ENCODE results near the gene CAPN14. TPM values are rescaled to one million over a fixed set of nuclear protein-coding genes. Genes with fewer than 3 reads are reported as not detected.

Gene CAPN14
- total and polyA plus RNA-seq, 2 experiments from 2014 or later = 0.39 TPM; not detected in 1

DNA sequence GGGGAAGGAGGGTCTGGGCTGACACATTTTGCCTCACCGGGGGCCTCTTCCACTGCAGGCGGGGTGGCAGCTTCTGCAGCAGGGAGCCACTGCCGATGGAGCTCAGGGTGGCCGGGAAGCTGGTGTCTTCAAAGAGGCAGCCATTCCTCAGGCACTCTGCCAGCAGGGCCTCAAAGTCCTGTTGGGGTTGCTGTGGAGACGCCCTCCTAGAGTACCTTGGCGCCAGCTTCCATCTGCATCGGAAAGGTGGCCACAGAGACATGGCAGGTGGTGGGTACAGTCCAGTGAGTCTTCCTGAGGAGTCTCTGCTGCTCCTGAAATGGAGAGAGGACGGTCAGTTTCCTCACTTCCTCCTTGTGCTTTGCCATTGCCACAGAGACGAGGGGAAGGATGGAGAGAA, 12.1 kb downstream of the CAPN14 start:
- no peaks in the 10 kb centered on the region for H3K27me3 ChIP-seq
- TF ChIP-seq, protein P1, sequence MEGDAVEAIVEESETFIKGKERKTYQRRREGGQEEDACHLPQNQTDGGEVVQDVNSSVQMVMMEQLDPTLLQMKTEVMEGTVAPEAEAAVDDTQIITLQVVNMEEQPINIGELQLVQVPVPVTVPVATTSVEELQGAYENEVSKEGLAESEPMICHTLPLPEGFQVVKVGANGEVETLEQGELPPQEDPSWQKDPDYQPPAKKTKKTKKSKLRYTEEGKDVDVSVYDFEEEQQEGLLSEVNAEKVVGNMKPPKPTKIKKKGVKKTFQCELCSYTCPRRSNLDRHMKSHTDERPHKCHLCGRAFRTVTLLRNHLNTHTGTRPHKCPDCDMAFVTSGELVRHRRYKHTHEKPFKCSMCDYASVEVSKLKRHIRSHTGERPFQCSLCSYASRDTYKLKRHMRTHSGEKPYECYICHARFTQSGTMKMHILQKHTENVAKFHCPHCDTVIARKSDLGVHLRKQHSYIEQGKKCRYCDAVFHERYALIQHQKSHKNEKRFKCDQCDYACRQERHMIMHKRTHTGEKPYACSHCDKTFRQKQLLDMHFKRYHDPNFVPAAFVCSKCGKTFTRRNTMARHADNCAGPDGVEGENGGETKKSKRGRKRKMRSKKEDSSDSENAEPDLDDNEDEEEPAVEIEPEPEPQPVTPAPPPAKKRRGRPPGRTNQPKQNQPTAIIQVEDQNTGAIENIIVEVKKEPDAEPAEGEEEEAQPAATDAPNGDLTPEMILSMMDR (IDR thresholded peaks at IDR 0.05; ENCODE audit: low read depth, low read length) = no peak
- no peaks in the 10 kb centered on the region for H3K9me3 ChIP-seq (ENCODE audit: low read depth)
- H3K36me3 ChIP-seq = no peaks in the 10 kb centered on the region
- peaks cover 4% of the 10 kb centered on the region for H3K4me1 ChIP-seq (ENCODE audit: low read depth)
- no peak for DNase-seq (ENCODE audit: low read depth in 1 of 2, low spot score in 1 of 2)
- no peak overlapping the region for H3K4me3 ChIP-seq
- no peak overlapping the region for H3K27ac ChIP-seq

DNA sequence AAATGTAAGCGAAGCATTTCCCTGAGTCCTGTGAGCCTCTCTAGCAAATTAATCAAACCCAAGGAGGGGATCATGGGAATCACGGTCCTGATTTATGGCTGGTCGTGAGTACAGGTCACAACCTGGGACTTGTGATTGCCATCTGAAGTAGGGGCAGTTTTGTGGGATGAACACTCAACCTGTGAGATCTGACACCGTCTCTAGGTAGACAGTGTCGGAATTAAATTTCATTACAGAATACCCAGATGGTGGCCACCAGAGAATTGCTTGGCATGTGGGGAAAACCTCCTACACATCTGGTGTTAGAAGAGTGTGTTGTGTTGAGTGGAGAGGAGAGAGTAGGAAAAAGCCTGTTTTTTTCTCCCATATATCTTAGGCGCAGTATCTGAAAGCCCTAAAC, 12.5 kb downstream of the CAPN14 start:
- Histone ChIP-seq H3K4me1 (ENCODE audit: low read depth) (peaks cover 4% of the 10 kb centered on the region), H3K4me3 (no peak overlapping the region), H3K9me3 (ENCODE audit: low read depth) (no peaks in the 10 kb centered on the region), H3K27ac (no peak overlapping the region), H3K36me3 (no peaks in the 10 kb centered on the region), H3K27me3 (no peaks in the 10 kb centered on the region)
- no peak for DNase-seq (ENCODE audit: low read depth in 1 of 2, low spot score in 1 of 2)
- TF ChIP-seq, protein P1 (IDR thresholded peaks at IDR 0.05; ENCODE audit: low read depth, low read length) = no peak

DNA sequence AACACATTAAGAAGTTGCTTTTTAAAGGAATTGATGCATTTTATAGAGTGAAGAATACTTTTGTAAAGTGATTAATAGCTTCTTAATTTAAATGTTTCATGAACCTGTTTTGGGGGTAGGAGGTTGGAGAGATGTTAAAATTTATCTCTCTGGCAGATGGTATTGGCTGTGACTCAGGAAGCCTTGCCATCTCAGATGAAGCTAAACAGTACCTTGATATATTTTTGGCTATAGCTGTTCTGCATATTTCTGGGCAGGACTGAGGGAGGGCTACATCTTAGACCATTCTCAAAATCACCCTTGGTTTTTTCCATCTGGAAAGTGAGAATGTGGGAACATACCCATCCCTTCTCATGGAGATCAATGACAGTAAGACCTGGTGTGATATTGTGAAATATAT, 13.4 kb downstream of the CAPN14 start:
- H3K27ac ChIP-seq = no peak overlapping the region
- DNase-seq (ENCODE audit: low read depth in 1 of 2, low spot score in 1 of 2) = no peak
- TF ChIP-seq, protein P1 (IDR thresholded peaks at IDR 0.05; ENCODE audit: low read depth, low read length) = no peak
- no peaks in the 10 kb centered on the region for H3K36me3 ChIP-seq
- H3K9me3 ChIP-seq (ENCODE audit: low read depth) = no peaks in the 10 kb centered on the region
- H3K27me3 ChIP-seq = no peaks in the 10 kb centered on the region
- no peak overlapping the region for H3K4me3 ChIP-seq
- H3K4me1 ChIP-seq (ENCODE audit: low read depth) = peaks cover 4% of the 10 kb centered on the region

DNA sequence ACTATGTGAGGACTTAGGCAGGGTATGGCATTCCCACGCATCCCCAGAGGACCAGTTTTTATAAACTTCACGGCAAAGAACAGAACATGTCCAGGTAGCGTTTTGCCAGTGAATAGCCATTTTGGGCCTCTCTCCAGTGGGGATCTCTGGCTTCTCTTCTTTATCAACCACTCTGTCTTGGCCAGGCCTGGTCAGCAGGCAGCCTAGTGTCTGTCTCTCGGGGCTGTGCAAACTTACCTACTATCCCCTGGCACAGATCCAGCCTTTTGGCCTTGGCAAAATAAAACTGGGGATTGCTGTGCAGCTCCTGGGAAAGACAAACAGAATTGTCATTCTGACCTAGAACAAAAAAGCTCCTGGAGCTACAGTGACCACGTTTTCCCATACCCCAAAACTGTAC, 14.5 kb downstream of the CAPN14 start:
- H3K4me1 ChIP-seq (ENCODE audit: low read depth) = no peaks in the 10 kb centered on the region
- no peaks in the 10 kb centered on the region for H3K9me3 ChIP-seq (ENCODE audit: low read depth)
- no peak overlapping the region for H3K27ac ChIP-seq
- H3K4me3 ChIP-seq = no peak overlapping the region
- no peaks in the 10 kb centered on the region for H3K27me3 ChIP-seq
- no peak for DNase-seq (ENCODE audit: low read depth in 1 of 2, low spot score in 1 of 2)
- no peaks in the 10 kb centered on the region for H3K36me3 ChIP-seq
- TF ChIP-seq, protein P1 (IDR thresholded peaks at IDR 0.05; ENCODE audit: low read depth, low read length) = no peak

DNA sequence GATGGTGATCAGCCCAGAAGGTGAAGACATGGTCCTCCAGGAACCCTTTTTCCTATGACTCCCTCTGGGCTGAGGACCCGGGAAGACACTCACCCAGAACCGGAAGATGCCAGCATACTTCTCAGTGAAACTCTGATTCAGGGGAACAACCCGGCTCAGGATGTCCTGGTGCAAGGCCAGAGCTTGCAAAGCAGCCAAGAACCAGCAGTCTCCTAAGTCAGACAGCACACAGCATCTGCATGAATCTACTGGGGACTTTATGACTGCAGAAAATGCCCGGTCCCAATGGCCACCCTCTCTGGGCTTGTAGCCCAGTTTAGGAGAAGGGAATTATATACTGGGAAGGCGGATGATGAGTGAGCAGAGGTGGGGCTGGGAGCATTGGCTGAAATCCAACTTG, 15.3 kb downstream of the CAPN14 start:
- Histone ChIP-seq H3K4me3 (no peak overlapping the region), H3K4me1 (ENCODE audit: low read depth) (no peaks in the 10 kb centered on the region), H3K36me3 (no peaks in the 10 kb centered on the region), H3K9me3 (ENCODE audit: low read depth) (no peaks in the 10 kb centered on the region), H3K27me3 (no peaks in the 10 kb centered on the region), H3K27ac (no peak overlapping the region)
- TF ChIP-seq, protein P1 (IDR thresholded peaks at IDR 0.05; ENCODE audit: low read depth, low read length) = no peak
- no peak for DNase-seq (ENCODE audit: low read depth in 1 of 2, low spot score in 1 of 2)

DNA sequence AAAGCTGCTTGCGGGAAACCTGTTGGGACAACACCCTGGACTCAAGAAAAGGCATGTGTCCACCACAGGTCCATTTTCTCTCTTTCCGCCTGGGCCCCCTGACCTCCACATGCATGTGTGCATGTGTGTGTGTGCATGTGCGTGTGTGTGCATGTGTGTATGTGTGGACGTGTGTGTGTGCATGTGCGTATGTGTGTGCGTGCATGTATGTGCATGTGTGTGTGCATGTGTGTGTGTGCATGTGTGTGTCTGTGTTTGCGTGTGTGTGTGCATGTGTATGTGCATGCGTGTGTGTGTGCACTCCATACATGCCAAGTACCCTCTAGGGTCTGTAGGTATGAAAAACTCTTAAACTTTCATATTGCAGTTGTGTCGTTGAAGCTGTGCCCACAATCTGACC, 16.3 kb downstream of the CAPN14 start:
- no peaks in the 10 kb centered on the region for H3K36me3 ChIP-seq
- no peaks in the 10 kb centered on the region for H3K9me3 ChIP-seq (ENCODE audit: low read depth)
- TF ChIP-seq, protein P1 (IDR thresholded peaks at IDR 0.05; ENCODE audit: low read depth, low read length) = no peak
- no peak overlapping the region for H3K4me3 ChIP-seq
- H3K27me3 ChIP-seq = no peaks in the 10 kb centered on the region
- no peak overlapping the region for H3K27ac ChIP-seq
- no peak for DNase-seq (ENCODE audit: low read depth in 1 of 2, low spot score in 1 of 2)
- H3K4me1 ChIP-seq (ENCODE audit: low read depth) = no peaks in the 10 kb centered on the region
